GM19240 (cell line): ENCODE results near the gene AHNAK.

Source experiments
- DNase-seq: peaks from one replicate; pipeline ENCODE4 v3.0.0; 2011; ENCODE audit warnings: low spot score; ENCODE audit not compliant: insufficient read length

AHNAK gene

GRCh38 chr11:62498492-62499286 lies 47.9 kb downstream of the AHNAK start:
- no peak for DNase-seq

- no peak for DNase-seq
These were observed 48.6 kb downstream of the AHNAK start for GRCh38 chr11:62498031-62498430.

- no peak for DNase-seq
These were observed 49.3 kb downstream of the AHNAK start for GRCh38 chr11:62497132-62497801.

GRCh38 chr11:62496676-62497075 lies 49.9 kb downstream of the AHNAK start:
- DNase-seq = no peak

- DNase-seq = no peak
These were observed 52.4 kb downstream of the AHNAK start for GRCh38 chr11:62494246-62494645.

- no peak for DNase-seq
These were observed 52.8 kb downstream of the AHNAK start for GRCh38 chr11:62493801-62494200.

- DNase-seq = no peak
These were observed 54.0 kb downstream of the AHNAK start for GRCh38 chr11:62492586-62492985.

- no peak for DNase-seq
These were observed 54.9 kb downstream of the AHNAK start for GRCh38 chr11:62491571-62492329.

GRCh38 chr11:62489204-62489603 lies 57.4 kb downstream of the AHNAK start:
- DNase-seq = no peak

- DNase-seq = no peak
These were observed 58.7 kb downstream of the AHNAK start for GRCh38 chr11:62487738-62488551.

- DNase-seq = no peak
These were observed 59.5 kb downstream of the AHNAK start for GRCh38 chr11:62487136-62487535.

- no peak for DNase-seq
These were observed 62.3 kb downstream of the AHNAK start for GRCh38 chr11:62484352-62484751.

GRCh38 chr11:62482753-62483152 lies 63.9 kb downstream of the AHNAK start:
- DNase-seq = no peak

GRCh38 chr11:62479631-62480201 lies 66.9 kb downstream of the AHNAK start:
- DNase-seq = no peak

GRCh38 chr11:62477927-62478326 lies 68.7 kb downstream of the AHNAK start:
- DNase-seq = no peak

GRCh38 chr11:62472063-62472884 lies 74.3 kb downstream of the AHNAK start:
- DNase-seq = no peak

- no peak for DNase-seq
These were observed 75.0 kb downstream of the AHNAK start for GRCh38 chr11:62471603-62472002.

- no peak for DNase-seq
These were observed 78.0 kb downstream of the AHNAK start for GRCh38 chr11:62468577-62468976.

GRCh38 chr11:62466444-62466843 lies 80.2 kb downstream of the AHNAK start:
- no peak for DNase-seq

- peak; percentile 23 for DNase-seq
These were observed 82.0 kb downstream of the AHNAK start for GRCh38 chr11:62464655-62465054.
